GM12878 (cell line): ENCODE data around the gene LBHD1. TPM values are rescaled to one million over a fixed set of nuclear protein-coding genes. Genes with fewer than 3 reads are reported as not detected.

Experiments used
- BCL3 ChIP-seq: IDR thresholded peaks from 2 replicates; pipeline ENCODE4 v1.6.1; 2011; ENCODE audit warnings: borderline replicate concordance, low read depth, mild to moderate bottlenecking, moderate library complexity, low read length; ENCODE audit not compliant: insufficient read depth, poor library complexity, severe bottlenecking
- E4F1 ChIP-seq: fragments of 450-650 bp; IDR thresholded peaks from 2 replicates; pipeline ENCODE4 v1.6.1; 2018; ENCODE audit warnings: borderline replicate concordance, mild to moderate bottlenecking; ENCODE audit not compliant: partially characterized antibody
- EZH2 ChIP-seq: IDR thresholded peaks from 2 replicates; pipeline ENCODE4 v1.6.1; 2012; ENCODE audit warnings: low read depth, mild to moderate bottlenecking, control low read depth, inconsistent platforms, low read length, borderline replicate concordance; ENCODE audit not compliant: control insufficient read depth
- FOXK2 ChIP-seq: fragments of 450-650 bp; IDR thresholded peaks from 2 replicates; pipeline ENCODE4 v1.6.1; 2017; ENCODE audit warnings: mild to moderate bottlenecking, moderate library complexity
- JUND ChIP-seq: IDR thresholded peaks from 2 replicates; pipeline ENCODE4 v1.6.1; 2012; ENCODE audit warnings: low read depth, mild to moderate bottlenecking, low read length, improper control_type of control experiment, moderate library complexity
- KAT2A ChIP-seq: conservative IDR thresholded peaks from 2 replicates; pipeline ENCODE4 v1.6.1; 2011; ENCODE audit warnings: low read depth, low read length; ENCODE audit not compliant: control insufficient read depth
- LARP7 ChIP-seq: fragments of 450-650 bp; IDR thresholded peaks from 2 replicates; pipeline ENCODE4 v1.6.1; 2017; ENCODE audit warnings: mild to moderate bottlenecking
- NFIC ChIP-seq: IDR thresholded peaks from 2 replicates; pipeline ENCODE4 v1.6.1; 2012; ENCODE audit warnings: low read depth, mild to moderate bottlenecking, inconsistent platforms, low read length, moderate library complexity
- NR2C1 ChIP-seq: fragments of 450-650 bp; IDR thresholded peaks from 2 replicates; pipeline ENCODE4 v1.6.1; 2017; ENCODE audit warnings: antibody characterized with exemption, mild to moderate bottlenecking, moderate library complexity
- NR2F1 ChIP-seq: fragments of 450-650 bp; conservative IDR thresholded peaks from 2 replicates; pipeline ENCODE4 v1.6.1; 2017; ENCODE audit warnings: mild to moderate bottlenecking
- RAD21 ChIP-seq: IDR thresholded peaks from 2 replicates; pipeline ENCODE4 v1.6.1; 2011; ENCODE audit warnings: mild to moderate bottlenecking, low read depth, low read length, moderate library complexity; ENCODE audit not compliant: insufficient read depth
- REST ChIP-seq: IDR thresholded peaks from 2 replicates; pipeline ENCODE4 v1.6.1; 2012; ENCODE audit warnings: mild to moderate bottlenecking, low read depth, low read length
- SMARCA5 ChIP-seq: fragments of 450-650 bp; IDR thresholded peaks from 2 replicates; pipeline ENCODE4 v1.6.1; 2017; ENCODE audit warnings: mild to moderate bottlenecking
- SMC3 ChIP-seq: IDR thresholded peaks from 2 replicates; pipeline ENCODE4 v1.6.1; 2011; ENCODE audit warnings: low read length, improper control_type of control experiment, borderline replicate concordance
- SREBF1 ChIP-seq: IDR thresholded peaks from 2 replicates; pipeline ENCODE4 v1.6.1; 2012; ENCODE audit warnings: mild to moderate bottlenecking, low read length
- STAT1 ChIP-seq: fragments of 450-650 bp; conservative IDR thresholded peaks from 2 replicates; pipeline ENCODE4 v1.6.1; 2014; ENCODE audit warnings: antibody characterized with exemption, mild to moderate bottlenecking
- TAF1 ChIP-seq: IDR thresholded peaks from 2 replicates; pipeline ENCODE4 v1.6.1; 2011; ENCODE audit warnings: mild to moderate bottlenecking, low read depth, low read length, borderline replicate concordance
- WRNIP1 ChIP-seq: IDR thresholded peaks from 2 replicates; pipeline ENCODE4 v1.6.1; 2011; ENCODE audit warnings: low read depth, low read length, improper control_type of control experiment, borderline replicate concordance
- ZNF207 ChIP-seq: fragments of 450-650 bp; IDR thresholded peaks from 2 replicates; pipeline ENCODE4 v1.6.1; 2014; ENCODE audit warnings: antibody characterized with exemption, mild to moderate bottlenecking, borderline replicate concordance
- ZSCAN29 ChIP-seq: fragments of 450-650 bp; IDR thresholded peaks from 2 replicates; pipeline ENCODE4 v1.6.1; 2017; ENCODE audit warnings: mild to moderate bottlenecking, moderate library complexity
- polyA plus RNA-seq, 11 experiments: library from polyadenylated mRNA; depleted of rRNA in 4 of 11; unstranded in 6 of 11; stranded (reverse) in 5 of 11; fragments of >200 nt; fragmentation: Nextera tagmentation in 4 of 11; fragmentation: Illumina TruSeq in 1 of 11; extraction: Ambion mirVana in 4 of 11; extraction: Trizol in 1 of 11; gene quantifications; 1 replicate in 1 of 11; 2 replicates in 10 of 11; pipeline versions ENCODE4 v1.2.1 to v1.2.3, GENCODE V29; 2011 to 2016; ENCODE audit warnings: inconsistent platforms in 2 of 11, missing spikeins in 2 of 11, low read depth in 1 of 11
- total RNA-seq, 4 experiments: library from RNA; depleted of rRNA in 3 of 4; stranded (reverse); fragments of >200 nt in 3 of 4; fragmentation: Illumina TruSeq in 1 of 4; extraction: Trizol in 1 of 4; gene quantifications; 2 replicates each; pipeline versions ENCODE4 v1.2.1 to v1.2.3, GENCODE V29; 2013 to 2021
- TF ChIP-seq, protein P1 (sequence below), 3 experiments: IDR thresholded peaks in 2 of 3; conservative IDR thresholded peaks in 1 of 3; 2 replicates each; pipeline ENCODE4 v1.5.1; 2011; ENCODE audit warnings: low read depth in 3 of 3, low read length in 3 of 3, mild to moderate bottlenecking in 3 of 3, control low read depth in 2 of 3, moderate library complexity in 2 of 3, inconsistent platforms in 1 of 3, mixed read lengths in 1 of 3; ENCODE audit not compliant: control insufficient read depth in 2 of 3, insufficient read depth in 1 of 3; ENCODE audit errors: extremely low read depth in 1 of 3

LBHD1 gene
- total and polyA plus RNA-seq, 10 of the 15 experiments (the other 5 are each of a cell fraction or from before 2014, with no cell fraction given): 0.79 to 12.0 (median 7.6) TPM

- TF ChIP-seq E4F1 (no peak), STAT1 (no peak), ZNF207 (no peak), BCL3 (no peak), SMC3 (peak; percentile 73; the same call in 1 of the 2 replicates), RAD21 (peak; percentile 83), WRNIP1 (no peak), EZH2 (no peak), NR2C1 (no peak), TAF1 (no peak), LARP7 (no peak), KAT2A (no peak), JUND (no peak), ZSCAN29 (no peak), REST (no peak), NFIC (no peak), SREBF1 (no peak), NR2F1 (no peak), SMARCA5 (no peak), FOXK2 (no peak)
- TF ChIP-seq, protein P1, sequence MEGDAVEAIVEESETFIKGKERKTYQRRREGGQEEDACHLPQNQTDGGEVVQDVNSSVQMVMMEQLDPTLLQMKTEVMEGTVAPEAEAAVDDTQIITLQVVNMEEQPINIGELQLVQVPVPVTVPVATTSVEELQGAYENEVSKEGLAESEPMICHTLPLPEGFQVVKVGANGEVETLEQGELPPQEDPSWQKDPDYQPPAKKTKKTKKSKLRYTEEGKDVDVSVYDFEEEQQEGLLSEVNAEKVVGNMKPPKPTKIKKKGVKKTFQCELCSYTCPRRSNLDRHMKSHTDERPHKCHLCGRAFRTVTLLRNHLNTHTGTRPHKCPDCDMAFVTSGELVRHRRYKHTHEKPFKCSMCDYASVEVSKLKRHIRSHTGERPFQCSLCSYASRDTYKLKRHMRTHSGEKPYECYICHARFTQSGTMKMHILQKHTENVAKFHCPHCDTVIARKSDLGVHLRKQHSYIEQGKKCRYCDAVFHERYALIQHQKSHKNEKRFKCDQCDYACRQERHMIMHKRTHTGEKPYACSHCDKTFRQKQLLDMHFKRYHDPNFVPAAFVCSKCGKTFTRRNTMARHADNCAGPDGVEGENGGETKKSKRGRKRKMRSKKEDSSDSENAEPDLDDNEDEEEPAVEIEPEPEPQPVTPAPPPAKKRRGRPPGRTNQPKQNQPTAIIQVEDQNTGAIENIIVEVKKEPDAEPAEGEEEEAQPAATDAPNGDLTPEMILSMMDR (IDR thresholded peaks at IDR 0.05 in 2 of 3, conservative IDR thresholded peaks at IDR 0.05 in 1 of 3; ENCODE audit: control insufficient read depth in 2 of 3, extremely low read depth in 1 of 3, insufficient read depth in 1 of 3, low read depth in 3 of 3, low read length in 3 of 3): peak; percentile 79 to 86 (median 82)
These were observed 22.5 kb upstream of the LBHD1 start (continued) for GRCh38 chr11:62694455-62695167.
